ENCODE data around the gene RAD50.

- TF ChIP-seq CTCF (optimal IDR thresholded peaks at IDR 0.05 in 1 of 3, IDR thresholded peaks at IDR 0.05 in 1 of 3, conservative IDR thresholded peaks at IDR 0.05 in 1 of 3; ENCODE audit: extremely low read depth in 1 of 3, insufficient read depth in 2 of 3, low read length in 3 of 3) (no peak), EZH2 (IDR thresholded peaks at IDR 0.05; ENCODE audit: low read length) (no peak)
Observed at GRCh38 chr5:132686193-132686592, 129.4 kb downstream of the RAD50 start.

All from keratinocyte (primary cell).